MM.1S (cell line): Measurements from ENCODE around the gene FAM32A.
"Not testable (repeated sequence)": the region's sequence is repeated elsewhere in the genome, so short reads cannot be mapped to it uniquely, and the experiment has no call there.

ENCODE experiments used
- DNase-seq: peaks from one replicate; pipeline ENCODE4 v3.0.0-alpha.2; 2015
- H2AFZ ChIP-seq: fragments of 300-600 bp; sonication (generic); 2 replicates; pipeline ENCODE4 v1.6.0; 2016; ENCODE audit warnings: antibody characterized with exemption, low read length
- H3F3A ChIP-seq: fragments of 300-600 bp; sonication (generic); 2 replicates; pipeline ENCODE4 v1.6.1; 2016; ENCODE audit warnings: mild to moderate bottlenecking, antibody characterized with exemption, low read length, moderate library complexity, mixed read lengths; ENCODE audit not compliant: insufficient read depth
- H3K27ac ChIP-seq: fragments of 300-600 bp; sonication (generic); 2 replicates; pipeline ENCODE4 v1.5.1; 2016; ENCODE audit warnings: mild to moderate bottlenecking, low read length
- H3K27me3 ChIP-seq: fragments of 300-600 bp; sonication (generic); replicated peaks from 2 replicates; pipeline ENCODE4 v1.6.0; 2016; ENCODE audit warnings: low read length; ENCODE audit not compliant: insufficient read depth
- H3K36me3 ChIP-seq: fragments of 300-600 bp; sonication (generic); replicated peaks from 2 replicates; pipeline ENCODE4 v1.6.1; 2016; ENCODE audit warnings: mild to moderate bottlenecking, low read length, mixed read lengths; ENCODE audit not compliant: insufficient read depth
- H3K4me1 ChIP-seq: fragments of 300-600 bp; sonication (generic); 2 replicates; pipeline ENCODE4 v1.6.1; 2016; ENCODE audit warnings: low read length, mixed read lengths
- H3K4me2 ChIP-seq: fragments of 300-600 bp; sonication (generic); 2 replicates; pipeline ENCODE4 v1.6.0; 2016; ENCODE audit warnings: low read depth, low read length
- H3K4me3 ChIP-seq: fragments of 300-600 bp; sonication (generic); 2 replicates; pipeline ENCODE4 v1.5.1; 2016; ENCODE audit warnings: low read length, mixed read lengths
- H3K79me2 ChIP-seq: fragments of 300-600 bp; sonication (generic); 2 replicates; pipeline ENCODE4 v1.6.1; 2016; ENCODE audit warnings: mixed run types, low read length, mixed read lengths
- H3K9ac ChIP-seq: fragments of 300-600 bp; sonication (generic); 2 replicates; pipeline ENCODE4 v1.6.1; 2016; ENCODE audit warnings: low read length, mixed read lengths
- H3K9me2 ChIP-seq: fragments of 300-600 bp; sonication (generic); replicated peaks from 2 replicates; pipeline ENCODE4 v1.6.1; 2016; ENCODE audit warnings: mild to moderate bottlenecking, low read length, mixed read lengths; ENCODE audit not compliant: insufficient read depth
- H3K9me3 ChIP-seq: fragments of 300-600 bp; sonication (generic); replicated peaks from 2 replicates; pipeline ENCODE4 v1.6.1; 2016; ENCODE audit warnings: mild to moderate bottlenecking, low read length, mixed read lengths; ENCODE audit not compliant: insufficient read depth
- H4K20me1 ChIP-seq: fragments of 300-600 bp; sonication (generic); 2 replicates; pipeline ENCODE4 v1.6.1; 2016; ENCODE audit warnings: mild to moderate bottlenecking, low read length, moderate library complexity, mixed read lengths; ENCODE audit not compliant: insufficient read depth
- CTCF ChIP-seq: fragments of 300-600 bp; sonication (generic); IDR thresholded peaks from 2 replicates; pipeline ENCODE4 v1.5.1; 2016; ENCODE audit warnings: antibody characterized with exemption, low read length, mixed read lengths
- EZH2 ChIP-seq: fragments of 300-600 bp; sonication (generic); optimal IDR thresholded peaks from 2 replicates; pipeline ENCODE3; 2017; ENCODE audit warnings: low read depth, mild to moderate bottlenecking, antibody characterized with exemption, low read length, mixed read lengths
- EZH2phosphoT487 ChIP-seq: fragments of 300-600 bp; sonication (generic); IDR thresholded peaks from 2 replicates; pipeline ENCODE4 v1.6.1; 2018; ENCODE audit warnings: antibody characterized with exemption, low read length

The FAM32A gene

GRCh38 chr19:16168465-16169081 is 16.6 kb upstream of the FAM32A start:
- no peaks in the 10 kb centered on the region for H3F3A ChIP-seq
- H3K9me2 ChIP-seq, result no peaks in the 10 kb centered on the region
- no peaks in the 10 kb centered on the region for H3K27me3 ChIP-seq
- no peak overlapping the region for H3K27ac ChIP-seq
- peaks cover 19% of the 10 kb centered on the region; the same call in 1 of the 2 replicates for H3K4me1 ChIP-seq
- H4K20me1 ChIP-seq, result no peaks in the 10 kb centered on the region
- H3K4me2 ChIP-seq, result no peak overlapping the region
- H3K9ac ChIP-seq, result no peak overlapping the region
- H3K4me3 ChIP-seq, result no peak overlapping the region
- no peaks in the 10 kb centered on the region for H3K79me2 ChIP-seq
- no peaks in the 10 kb centered on the region for H3K36me3 ChIP-seq
- H2AFZ ChIP-seq, result no peak overlapping the region
- TF ChIP-seq EZH2phosphoT487 (no peak), EZH2 (no peak), CTCF (no peak)
- no peaks in the 10 kb centered on the region for H3K9me3 ChIP-seq
- DNase-seq, result no peak

- no peak overlapping the region for H3K9ac ChIP-seq
- H3K4me1 ChIP-seq, result peaks cover 23% of the 10 kb centered on the region
- no peak overlapping the region for H3K27ac ChIP-seq
- no peaks in the 10 kb centered on the region for H4K20me1 ChIP-seq
- H2AFZ ChIP-seq, result no peak overlapping the region
- DNase-seq, result no peak
- no peaks in the 10 kb centered on the region for H3K79me2 ChIP-seq
- H3K4me2 ChIP-seq, result no peak overlapping the region
- H3F3A ChIP-seq, result no peaks in the 10 kb centered on the region
- H3K9me2 ChIP-seq, result no peaks in the 10 kb centered on the region
- no peak overlapping the region for H3K4me3 ChIP-seq
- no peaks in the 10 kb centered on the region for H3K27me3 ChIP-seq
- H3K9me3 ChIP-seq, result no peaks in the 10 kb centered on the region
- no peaks in the 10 kb centered on the region for H3K36me3 ChIP-seq
- no peak for TF ChIP-seq CTCF
- no peak for TF ChIP-seq EZH2phosphoT487
- TF ChIP-seq EZH2, result no peak
Measured at GRCh38 chr19:16170134-16170533, 15.1 kb upstream of the FAM32A start.

GRCh38 chr19:16175954-16176353 is 9.3 kb upstream of the FAM32A start:
- Histone ChIP-seq H3F3A (peaks cover 17% of the 10 kb centered on the region), H3K4me1 (peaks cover 26% of the 10 kb centered on the region), H3K9me2 (no peaks in the 10 kb centered on the region), H3K36me3 (no peaks in the 10 kb centered on the region), H3K9ac (peak overlapping the region; percentile 14; the same call in 1 of the 2 replicates), H3K27ac (peak overlapping the region; percentile 85), H3K27me3 (no peaks in the 10 kb centered on the region), H3K9me3 (no peaks in the 10 kb centered on the region), H4K20me1 (no peaks in the 10 kb centered on the region), H3K4me3 (no peak overlapping the region), H3K4me2 (0 out of 2 replicates have a peak overlapping the region, but pooled peaks have one; percentile 16), H2AFZ (no peak overlapping the region), H3K79me2 (no peaks in the 10 kb centered on the region)
- DNase-seq, result peak; percentile 84
- no peak for TF ChIP-seq EZH2phosphoT487
- TF ChIP-seq CTCF, result no peak
- no peak for TF ChIP-seq EZH2

GRCh38 chr19:16178866-16179265 is 6.3 kb upstream of the FAM32A start:
- not testable (repeated sequence) for H2AFZ ChIP-seq

More at GRCh38 chr19:16178866-16179265, 6.3 kb upstream of the FAM32A start:
- H3K27me3 ChIP-seq, DNase-seq, H3K27ac ChIP-seq, H3K36me3 ChIP-seq, H3K79me2 ChIP-seq, H3K9me3 ChIP-seq, H3K4me2 ChIP-seq, H3K9ac ChIP-seq, H3K9me2 ChIP-seq, H4K20me1 ChIP-seq, H3K4me3 ChIP-seq: not testable (repeated sequence)
- peaks cover 23% of the 10 kb centered on the region for H3F3A ChIP-seq
- H3K4me1 ChIP-seq, result peaks cover 15% of the 10 kb centered on the region
